Stimulated activated CD4-positive, alpha-beta T cell treated with anti-CD3 and anti-CD28 coated beads, Interleukin-4, amount 100 ng/mL, for 24 hours (primary cell): ENCODE data around the gene PLXNB2.

Experiments
- DNase-seq: peaks from one replicate; pipeline ENCODE4 v3.0.0-alpha.2; 2020

The PLXNB2 gene

DNA sequence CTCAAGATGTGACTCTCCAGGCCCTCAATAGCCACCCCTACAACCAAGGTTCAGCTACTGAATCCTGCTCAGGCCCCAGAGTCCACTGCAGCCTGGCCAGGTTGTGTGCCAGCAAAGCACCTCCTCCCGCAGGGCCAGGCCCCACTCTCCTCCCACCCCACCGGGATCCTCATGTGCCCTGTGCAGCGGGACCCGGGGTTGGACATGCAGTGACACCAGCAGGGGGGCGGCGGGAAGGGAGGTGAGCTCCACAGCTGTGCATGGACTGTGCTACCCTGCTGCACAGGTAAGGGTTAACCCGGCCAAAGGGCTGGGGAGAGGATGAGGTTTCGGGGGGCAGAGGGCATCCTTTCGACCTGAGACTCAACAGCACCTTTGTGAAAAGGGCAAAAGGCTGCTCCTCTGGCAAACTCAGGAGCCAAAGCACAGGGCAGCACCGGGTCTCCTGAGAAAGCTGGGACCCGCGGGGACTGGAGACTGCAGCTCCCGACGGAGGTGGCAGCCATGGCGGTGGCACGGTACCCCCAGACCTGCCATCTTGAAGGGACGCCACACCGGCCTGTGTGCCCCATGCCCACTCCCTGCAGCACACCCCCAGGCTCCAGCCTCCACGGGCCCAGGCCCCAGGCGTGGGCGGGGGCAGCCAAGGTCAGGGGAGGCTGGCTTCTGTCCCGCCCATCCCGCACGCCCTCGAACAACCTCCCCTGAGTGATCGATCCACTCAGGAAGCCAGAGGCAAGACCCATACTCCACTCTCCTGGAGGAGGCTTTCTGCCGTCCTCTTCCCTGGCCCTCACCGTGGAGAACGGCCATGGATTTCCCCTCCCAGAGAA is 10.6 kb downstream of the PLXNB2 start:
- no peak for DNase-seq

DNA sequence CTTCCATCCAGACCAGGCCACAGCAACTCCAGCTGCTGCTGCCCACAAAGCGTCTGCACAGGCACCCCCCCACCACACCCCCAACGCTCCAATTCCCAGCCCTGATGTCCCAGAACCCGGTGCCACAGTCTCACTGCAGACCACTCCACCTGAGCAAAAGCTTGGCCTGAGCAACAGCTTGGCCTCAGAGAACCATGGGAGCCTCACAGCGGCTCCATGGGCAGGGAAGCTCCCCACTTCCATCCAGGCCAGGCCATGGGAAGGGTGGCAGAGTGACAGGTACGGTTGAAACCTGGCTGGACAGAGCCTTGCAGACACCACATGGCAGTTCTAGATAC is 13.2 kb downstream of the PLXNB2 start:
- no peak for DNase-seq

DNA sequence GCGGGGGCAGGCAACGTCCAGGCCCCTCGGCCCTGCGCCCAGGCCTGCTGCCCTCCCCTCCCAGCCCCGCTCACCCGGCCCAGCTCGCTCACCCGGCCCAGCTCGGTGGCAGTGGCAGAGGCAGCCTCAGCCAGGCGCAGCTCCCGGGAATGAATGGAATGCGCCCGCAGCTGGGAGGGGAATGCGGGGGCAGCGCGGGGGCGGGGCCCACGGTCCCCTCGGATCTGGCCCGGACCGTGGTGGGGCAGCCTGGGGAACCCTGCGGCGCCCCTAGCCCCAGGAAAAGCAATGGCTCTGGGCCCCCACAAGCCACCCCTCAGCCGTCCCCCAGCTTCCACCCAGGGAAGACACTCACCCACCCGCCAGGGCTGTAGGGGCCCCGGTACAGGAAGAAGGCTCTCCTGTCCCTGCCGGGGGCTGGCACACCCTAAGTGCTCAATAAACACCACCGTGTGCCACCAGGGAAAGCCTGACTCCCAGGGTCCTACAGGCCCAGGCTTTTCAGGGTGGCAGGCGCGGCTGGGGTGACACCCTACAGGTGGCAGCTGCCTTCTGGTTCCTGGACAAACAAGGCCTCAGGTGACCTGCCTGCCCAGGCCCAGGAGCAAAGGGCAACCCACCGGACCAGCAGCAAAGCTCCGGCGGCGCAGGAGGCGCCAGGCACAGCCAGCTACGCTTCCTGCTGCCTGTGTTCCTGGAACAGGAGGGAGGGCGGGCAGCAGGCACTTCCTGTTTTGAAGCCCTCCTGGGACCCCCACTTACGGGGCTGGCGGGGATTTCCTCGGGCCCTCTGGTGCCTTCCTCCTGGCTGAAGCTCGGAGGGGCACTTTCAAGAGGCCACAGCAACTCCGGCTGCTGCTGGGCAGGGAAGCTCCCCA is 13.8 kb downstream of the PLXNB2 start:
- DNase-seq: no peak

DNA sequence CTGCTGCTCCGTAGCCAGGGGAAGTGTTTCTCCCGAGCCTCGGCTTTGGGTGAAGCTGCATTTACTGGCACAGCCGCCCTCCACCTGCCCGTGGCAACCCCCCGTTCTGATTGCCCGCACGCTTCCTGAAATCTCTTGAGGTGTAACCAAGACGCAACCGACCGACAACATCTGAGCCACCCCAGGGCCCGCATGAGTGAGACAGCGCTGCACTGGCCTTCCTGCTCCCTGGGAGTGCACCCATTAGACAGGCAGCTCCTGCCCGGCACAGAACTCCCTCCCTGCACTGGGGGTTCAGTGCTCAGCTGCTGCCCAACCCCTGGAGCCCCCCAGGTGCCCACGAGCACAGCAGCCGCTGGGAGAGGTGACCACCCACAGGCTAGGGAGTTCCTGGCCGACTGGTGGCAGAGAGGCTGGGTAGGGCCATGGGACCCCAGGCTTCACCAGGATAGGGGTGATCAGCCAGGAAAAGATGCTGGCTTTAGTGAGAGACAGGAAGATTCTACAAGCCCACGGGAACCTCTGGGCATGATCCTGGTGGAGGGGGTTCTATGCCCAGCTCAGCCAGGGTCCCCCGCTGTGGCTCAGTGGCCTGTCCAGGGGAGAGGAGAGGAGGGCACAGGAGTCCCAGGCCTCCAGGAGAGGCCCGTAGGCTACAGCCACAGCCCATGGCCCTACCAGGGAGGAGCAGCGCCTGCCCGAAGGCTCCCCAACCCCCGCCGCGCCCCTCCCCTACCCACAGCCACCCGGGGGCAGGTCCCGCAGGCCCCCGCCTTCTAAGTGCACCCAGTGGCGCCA is 14.6 kb downstream of the PLXNB2 start:
- no peak for DNase-seq

DNA sequence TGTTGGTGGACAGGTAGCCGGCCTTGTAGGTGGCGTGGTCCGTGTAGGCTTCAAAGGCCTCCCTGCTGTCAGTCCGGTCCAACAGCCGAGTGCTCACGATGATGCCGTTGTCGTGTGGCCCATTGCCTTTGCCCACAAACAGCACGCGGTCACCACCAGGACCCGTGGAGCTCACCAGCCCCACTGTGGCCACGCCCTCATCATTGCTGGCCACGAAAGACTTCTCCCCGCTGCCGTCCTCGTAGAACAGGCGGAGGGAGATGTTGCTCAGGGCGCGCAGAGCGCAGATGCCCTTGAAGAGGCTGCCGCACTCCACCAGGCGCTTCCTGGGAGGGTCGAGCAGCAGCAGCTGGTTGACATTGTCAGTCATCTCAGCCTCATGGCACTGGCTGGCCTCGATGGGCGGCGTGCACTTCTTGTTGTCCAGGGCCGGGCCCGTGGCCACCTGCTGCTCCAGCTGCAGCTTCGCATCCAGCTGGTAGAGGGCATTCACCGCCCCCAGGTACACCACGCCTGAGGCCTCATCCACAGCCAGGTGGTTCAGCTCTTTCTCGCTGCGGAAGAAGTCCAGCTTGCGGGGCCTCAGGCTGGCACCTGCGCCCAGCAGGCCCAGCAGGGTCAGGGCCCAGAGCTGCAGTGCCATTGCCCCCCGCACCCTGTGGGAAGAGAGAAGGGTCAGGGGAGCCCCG is 17.4 kb downstream of the PLXNB2 start:
- no peak for DNase-seq

DNA sequence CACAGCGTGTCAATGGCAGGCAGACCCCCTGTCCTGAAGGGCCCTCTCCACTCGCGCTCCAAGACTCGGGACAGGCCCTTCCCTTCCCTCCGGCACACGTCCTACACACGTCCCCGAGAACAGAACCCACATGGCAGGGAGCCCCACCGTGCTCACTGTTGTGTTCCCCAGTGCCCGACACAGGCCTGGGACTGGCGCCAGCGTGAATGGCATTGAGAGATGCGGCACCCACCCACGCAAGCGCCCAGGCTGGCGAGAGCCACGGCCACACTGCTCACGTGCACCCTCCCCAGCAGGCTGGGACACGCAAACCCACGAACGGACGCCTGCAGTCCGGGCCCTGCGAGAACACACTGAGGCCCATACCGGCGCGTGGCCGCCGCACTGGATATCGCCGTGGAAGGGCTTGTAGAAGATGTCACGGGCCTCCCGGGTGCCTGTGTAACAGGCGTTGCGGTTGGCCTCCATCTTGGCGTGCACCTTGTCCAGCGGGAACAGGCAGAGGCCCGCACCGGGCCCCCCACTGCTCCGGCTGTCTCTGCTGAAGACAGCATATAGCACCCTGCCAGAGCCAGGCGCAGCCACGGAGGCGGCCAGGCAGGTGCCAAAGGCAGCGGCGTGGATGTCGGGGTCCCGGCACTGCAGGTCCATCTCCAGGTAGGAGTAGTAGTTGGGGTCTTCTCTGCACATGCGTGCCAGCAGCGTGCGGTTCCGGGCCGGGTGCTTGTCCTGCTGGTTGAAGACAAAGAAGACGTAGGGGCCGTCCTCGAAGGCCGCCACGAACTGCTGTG is 18.1 kb downstream of the PLXNB2 start:
- no peak for DNase-seq

DNA sequence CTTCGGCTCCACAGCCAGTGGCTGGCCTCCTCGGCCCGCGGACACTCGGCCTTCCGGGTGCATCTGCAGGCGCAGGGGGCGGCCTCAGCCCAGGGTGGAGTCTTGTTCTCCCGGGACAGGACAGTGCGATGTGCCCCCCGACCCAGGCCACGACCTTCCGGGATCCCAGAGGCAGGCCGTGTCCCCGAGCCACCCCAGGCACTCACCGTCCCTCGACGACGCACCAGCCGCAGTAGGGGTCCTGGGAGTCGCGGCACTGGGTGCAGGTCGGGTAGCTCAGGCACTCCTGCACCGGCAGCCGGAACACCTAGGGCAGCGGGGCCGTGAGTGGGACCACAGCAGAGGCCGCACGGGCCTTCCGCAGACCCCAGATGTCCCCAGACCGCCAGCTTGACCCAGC is 19.7 kb downstream of the PLXNB2 start:
- no peak for DNase-seq

DNA sequence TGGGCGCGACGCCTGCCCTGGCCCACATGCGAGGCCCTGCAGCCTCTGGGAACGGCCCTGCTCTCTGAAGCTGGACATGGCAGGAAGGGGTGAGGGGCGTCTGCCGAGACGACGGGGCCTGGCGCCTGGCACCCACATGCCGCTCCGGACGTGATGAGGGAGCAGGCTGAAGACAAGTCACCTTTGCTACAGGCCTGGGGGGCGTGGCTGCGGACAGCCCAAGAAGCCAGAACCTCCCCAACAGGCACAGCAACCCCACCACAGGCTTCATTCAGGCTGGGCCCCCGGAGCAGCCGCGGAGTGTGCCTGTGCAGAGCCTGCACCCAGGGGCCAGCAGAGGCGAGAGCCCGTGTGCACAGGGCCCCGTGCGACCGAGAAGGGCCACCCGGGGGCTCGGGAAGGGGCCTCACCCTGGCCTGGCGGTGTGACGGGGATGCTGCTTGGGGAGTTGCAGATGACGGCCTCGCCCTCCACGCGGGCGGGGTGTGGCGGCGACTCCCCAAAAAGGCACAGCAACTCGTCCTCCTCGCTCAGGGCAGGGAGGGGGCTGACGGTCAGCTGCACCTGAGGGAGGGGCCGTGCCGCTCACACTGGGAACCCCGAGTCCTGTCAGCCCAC is 20.6 kb downstream of the PLXNB2 start:
- no peak for DNase-seq

DNA sequence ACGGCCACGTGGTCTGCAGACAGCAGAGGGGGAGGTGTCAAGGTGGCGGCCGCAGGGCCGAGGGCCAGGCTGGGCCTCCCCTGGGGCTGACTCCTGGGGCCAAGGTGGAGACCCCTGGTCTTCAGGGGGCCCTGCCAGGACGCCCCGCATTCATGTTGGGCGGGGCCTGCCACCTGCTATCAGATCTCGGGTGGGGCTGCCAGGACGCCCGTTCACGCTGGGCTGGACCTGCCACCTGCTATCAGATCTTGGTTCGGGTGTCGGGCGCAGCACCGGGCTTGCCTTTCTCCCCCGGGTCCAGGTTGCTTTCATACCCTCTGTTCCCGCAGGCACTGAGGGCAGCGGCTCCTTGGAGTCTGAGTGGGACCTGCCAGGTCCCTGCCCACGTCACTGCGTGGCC is 21.2 kb downstream of the PLXNB2 start:
- DNase-seq: no peak

DNA sequence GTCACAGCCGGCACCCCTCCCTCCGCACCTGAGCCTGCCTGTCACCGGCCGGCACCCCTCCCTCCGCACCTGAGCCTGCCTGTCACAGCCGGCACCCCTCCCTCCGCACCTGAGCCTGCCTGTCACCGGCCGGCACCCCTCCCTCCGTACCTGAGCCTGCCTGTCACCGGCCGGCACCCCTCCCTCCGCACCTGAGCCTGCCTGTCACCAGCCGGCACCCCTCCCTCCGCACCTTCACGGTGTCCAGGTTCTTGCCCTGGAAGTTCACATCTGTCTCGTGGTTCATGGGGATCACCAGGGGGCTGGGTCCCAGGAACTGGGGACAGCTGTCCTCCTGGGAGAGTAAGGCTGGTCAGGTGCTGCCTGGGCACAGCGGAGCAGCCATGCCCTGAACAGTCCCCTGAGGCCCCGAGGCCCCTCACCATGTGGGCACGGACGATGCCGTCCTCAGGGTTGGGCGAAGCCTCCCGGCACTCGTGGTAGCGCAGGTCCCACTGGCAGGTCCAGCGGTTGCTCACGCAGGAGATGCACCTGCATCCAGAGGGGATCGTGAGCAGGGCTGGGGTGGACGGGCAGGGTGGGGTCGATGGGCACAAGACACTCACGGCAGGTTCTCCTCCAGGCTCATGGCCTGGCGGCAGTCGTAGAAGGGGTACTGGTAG is 21.7 kb downstream of the PLXNB2 start:
- DNase-seq: no peak

DNA sequence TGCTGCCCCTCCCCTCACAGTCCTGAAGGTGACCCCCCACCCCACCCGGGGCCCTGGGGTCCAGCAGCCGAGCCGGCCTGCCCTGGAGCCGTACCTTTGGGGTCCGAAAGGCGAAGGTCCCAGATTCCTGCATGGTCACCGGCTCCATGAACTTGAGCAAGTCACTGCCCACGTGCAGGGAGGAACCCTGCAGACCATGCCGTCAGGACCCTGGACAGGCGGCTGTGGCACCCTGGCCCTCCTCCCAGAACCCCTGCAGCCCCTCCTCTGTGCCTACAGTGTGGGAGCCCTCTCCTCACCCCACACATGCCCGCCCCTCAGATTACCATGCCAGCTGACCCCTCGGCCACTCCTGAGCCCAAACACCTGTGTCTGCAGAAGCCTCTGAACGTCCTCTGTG is 23.0 kb downstream of the PLXNB2 start:
- no peak for DNase-seq

DNA sequence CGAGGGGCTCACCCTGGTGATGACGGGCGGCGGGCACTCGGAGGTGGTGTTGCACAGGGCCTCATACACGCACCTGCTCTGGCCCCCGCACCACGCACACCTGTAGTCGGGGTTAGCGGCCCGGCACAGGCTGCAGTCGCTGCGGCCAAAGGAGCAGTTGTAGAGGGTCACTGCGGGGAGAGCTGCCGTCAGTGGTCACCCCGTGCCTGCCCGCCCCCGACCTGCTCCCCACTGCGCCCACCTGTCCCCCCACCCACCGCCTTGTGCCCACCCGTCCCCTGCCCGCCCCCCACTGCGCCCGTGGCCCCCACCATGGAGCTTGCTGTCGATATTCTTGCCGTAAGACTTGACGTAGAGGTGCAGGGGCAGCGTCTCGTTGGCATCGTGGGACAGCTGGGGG is 23.6 kb downstream of the PLXNB2 start:
- no peak for DNase-seq

DNA sequence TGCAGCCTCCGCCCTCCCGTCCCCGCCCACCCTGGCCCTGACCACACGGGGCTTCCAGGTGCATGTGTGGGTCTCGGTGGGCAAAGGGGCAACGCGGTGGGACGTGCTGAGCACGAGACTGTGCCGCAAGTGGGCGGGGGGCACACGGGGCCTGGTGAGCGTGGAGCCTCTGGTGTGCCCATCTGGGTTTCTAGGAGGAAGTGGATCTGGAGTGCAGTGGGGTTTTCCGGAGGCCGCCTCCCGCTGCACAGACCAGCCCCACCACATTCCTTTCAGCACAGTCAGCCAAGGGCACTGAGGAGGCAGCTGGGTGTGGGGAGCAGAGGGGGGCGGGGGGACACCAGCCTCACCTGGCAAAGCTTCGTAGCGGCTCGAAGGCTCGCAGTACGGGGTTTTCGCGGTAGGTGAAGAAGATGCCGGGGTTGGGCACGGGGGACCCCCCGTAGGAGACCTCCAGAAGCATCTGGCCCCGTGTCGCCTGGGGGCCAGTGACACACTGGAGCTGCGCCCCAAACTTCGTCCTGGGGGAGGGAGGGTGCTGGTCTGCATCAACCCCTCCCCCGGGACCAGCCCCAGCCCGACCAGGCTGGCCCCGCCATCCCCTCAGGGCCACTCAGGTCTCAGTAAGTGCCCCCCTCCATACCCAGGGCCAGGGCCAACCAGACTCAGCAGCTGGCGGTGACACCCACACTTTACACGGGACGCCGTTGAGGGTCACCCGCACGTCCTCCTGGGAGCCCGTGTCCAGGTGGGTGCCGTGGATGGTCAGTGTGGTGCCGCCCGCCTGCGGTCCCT is 24.9 kb downstream of the PLXNB2 start:
- no peak for DNase-seq

DNA sequence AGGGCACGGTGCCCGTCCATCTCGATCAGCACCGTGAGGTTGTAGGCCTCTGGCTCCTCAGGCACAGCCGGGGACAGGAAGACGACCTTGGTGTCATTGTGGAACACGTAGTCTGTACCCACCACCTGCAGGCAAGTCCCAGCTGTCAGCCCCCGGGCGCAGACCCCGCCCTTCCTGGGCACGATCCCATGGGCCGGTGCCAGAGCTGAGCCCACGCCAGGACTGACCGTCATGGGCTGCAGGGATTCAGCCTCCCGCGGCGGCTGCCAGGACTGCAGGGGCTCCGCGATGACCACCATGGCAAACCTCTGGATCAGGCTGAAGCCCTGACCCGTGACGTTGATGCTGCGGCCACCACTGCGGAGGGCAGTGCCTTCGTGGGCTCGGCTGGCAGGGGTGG is 25.5 kb downstream of the PLXNB2 start:
- DNase-seq: no peak

DNA sequence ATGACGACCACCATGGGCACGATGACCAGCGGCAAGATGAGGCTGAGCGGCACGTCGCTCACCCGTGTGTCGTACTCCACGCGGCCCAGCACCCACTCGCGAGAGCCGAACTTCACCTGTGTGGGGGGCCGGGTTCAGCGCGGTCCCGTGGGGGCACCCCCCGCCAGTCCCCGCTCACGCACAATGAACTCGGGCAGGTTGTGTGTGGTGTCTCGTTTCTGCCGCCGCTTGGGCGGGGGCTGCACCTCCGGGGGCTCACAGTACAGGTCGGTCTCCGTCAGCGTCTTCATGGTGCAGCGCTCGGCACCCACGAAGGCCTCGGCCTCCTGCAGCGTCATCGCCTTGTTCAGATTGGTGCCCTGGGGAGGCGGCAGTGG is 26.1 kb downstream of the PLXNB2 start:
- no peak for DNase-seq

DNA sequence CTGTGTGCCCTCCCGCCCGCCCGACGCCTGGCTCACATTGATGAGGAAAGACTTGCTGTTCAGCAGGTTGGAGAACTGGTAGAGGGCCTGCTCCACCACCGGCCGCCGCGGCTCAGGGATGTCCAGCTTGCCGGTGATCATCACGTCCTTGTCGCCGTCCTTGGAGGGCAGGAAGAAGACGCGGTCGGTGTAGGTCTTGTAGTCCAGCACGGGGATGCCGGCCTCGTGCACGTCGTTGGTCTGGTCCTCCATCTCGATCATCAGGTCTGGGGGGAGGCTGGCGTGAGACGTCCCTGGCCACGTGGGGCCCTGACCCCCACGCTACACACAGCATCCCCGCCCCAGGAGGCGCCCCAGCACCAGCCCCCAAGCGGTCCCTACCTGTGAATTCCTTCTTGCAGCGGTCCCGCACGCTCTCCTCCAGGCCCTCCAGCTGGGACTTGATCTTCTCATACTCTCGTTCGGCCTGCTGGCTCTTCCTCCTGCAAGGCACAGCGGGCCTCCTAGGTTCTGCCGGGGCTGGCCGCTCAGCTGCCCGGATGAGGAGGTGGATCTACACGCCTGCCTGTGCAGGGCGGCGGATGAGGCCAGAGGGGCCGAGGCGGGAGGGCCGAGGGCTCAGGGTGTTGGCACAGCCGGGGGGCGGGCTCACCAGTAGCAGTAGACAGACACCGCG is 26.6 kb downstream of the PLXNB2 start:
- no peak for DNase-seq

DNA sequence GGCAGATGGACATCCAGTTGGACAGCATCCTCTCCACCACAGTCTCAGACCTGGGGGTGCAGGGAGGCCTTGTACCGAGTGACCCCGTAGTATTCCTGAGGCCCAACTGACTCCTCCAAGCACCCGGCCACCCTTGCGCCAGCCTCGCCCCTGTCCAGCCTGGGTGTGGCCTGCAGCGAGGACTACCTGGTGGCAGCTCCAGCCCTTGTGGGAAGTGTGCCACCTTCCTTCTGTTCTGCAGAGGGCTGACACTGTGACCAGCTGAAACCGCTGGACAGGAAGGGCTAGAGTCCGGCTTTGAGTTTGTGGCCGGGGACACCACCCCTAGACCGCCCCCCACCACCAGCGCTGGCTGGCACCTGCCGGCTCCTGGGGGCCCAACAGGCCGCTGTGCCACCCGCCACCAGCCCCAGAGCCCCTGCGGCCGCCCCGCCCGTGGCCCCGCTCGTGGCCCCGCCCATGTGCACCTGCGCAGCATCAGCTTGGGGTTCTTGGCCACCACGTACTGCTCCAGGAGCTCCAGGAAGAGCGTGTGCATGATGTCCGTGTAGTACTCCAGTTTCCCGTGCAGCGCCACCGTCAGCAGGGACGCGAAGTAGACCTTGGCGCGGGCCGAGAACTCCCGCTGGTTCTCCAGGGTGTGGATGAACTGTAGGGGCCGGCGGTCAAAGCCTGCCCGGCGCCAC is 27.3 kb downstream of the PLXNB2 start:
- DNase-seq: no peak

DNA sequence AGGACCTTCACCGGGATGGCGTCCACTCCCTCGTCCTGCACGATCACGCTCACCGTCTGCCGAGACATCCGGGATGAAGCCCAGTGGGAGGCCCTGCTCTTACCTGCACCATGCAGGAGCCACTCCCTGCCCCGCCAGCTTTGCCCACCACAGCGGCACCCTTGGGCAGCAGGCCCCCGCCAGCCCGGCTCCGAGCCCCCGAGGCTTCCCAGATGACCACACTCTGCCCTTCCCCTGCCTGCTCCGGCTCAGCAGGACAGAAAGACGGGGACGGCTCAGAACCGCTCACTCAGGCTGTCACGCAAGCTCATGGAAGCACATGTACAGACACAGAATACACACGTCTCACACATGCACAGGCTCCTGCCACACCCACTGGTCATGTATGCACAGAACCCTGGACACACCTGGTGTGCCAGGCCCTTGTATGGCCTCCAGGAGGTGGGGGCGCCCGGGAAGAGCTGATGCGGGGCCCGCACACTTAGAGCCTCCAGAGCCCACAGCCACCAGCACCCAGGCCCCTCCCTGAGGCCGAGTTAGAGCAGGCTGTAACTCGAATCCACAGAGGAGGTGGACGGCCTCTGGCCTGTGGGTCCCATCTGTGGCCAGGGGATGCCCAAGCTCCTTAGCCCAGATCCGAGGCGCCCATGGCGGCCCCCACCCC is 28.4 kb downstream of the PLXNB2 start:
- DNase-seq: no peak
